HCT116 (cell line): ENCODE measurements around the gene L3HYPDH. TPM values are rescaled to one million over a fixed set of nuclear protein-coding genes. Genes with fewer than 3 reads are reported as not detected.

ENCODE experiments used
- ATAC-seq: fragments of 200-7000 bp; cut with Tn5 transposase; 2 replicates; pipeline ENCODE4 v1.9.1; 2020; ENCODE audit warnings: mild to moderate bottlenecking, moderate library complexity
- BruUV-seq: library from RNA; stranded (reverse); fragments of 400-500 nt; replicated peaks from 2 replicates; lab custom pipeline; 2021; lab: Mats Ljungman, UMichigan
- CTCF ChIA-PET: fragments of 300-600 bp; sonication (Branson Sonifier 250); formaldehyde crosslinking; loops from one replicate; lab custom pipeline; 2021; ENCODE audit warnings: antibody characterized with exemption; lab: Charles Lee
- POLR2A ChIA-PET: fragments of 300-600, 350-600 bp; sonication (Branson Sonifier 250); formaldehyde crosslinking; loops from one replicate; lab custom pipeline; 2021; ENCODE audit warnings: antibody characterized with exemption; lab: Charles Lee
- RAD21 ChIA-PET, 2 experiments: fragments of 300-600 bp; sonication (Branson Sonifier 250); formaldehyde crosslinking; loops; one replicate each; lab custom pipeline; 2023; ENCODE audit warnings: low total read pairs in 2 of 2; ENCODE audit not compliant: uncharacterized antibody in 2 of 2, unreplicated experiment in 2 of 2, low non-redundant PET in 1 of 2; lab: Charles Lee
- DNase-seq: peaks from one replicate; pipeline ENCODE4 v3.0.0-alpha.2; 2010; ENCODE audit warnings: low read depth, low spot score
- H2AFZ ChIP-seq: fragments of 200-600 bp; shearing (Covaris generic), sonication (generic); 2 replicates; pipeline ENCODE4 v1.6.1; 2017; ENCODE audit warnings: low read depth, mixed run types, mixed read lengths, antibody characterized with exemption, low read length; ENCODE audit not compliant: poor library complexity, severe bottlenecking
- H3K27ac ChIP-seq: 2 replicates; pipeline ENCODE4 v1.5.1; 2012; ENCODE audit warnings: low read depth, low read length
- H3K27me3 ChIP-seq: fragments of 200-600 bp; sonication (generic); 2 replicates; pipeline ENCODE4 v1.6.1; 2016; ENCODE audit warnings: mixed run types, low read length, mixed read lengths; ENCODE audit not compliant: insufficient read depth
- H3K36me3 ChIP-seq, 2 experiments: fragments of 200-500 bp in 1 of 2; fragments of 200-600 bp in 1 of 2; sonication (Bioruptor generic) in 1 of 2; sonication (generic) in 1 of 2; 2 replicates each; pipeline versions ENCODE4 v1.5.1 to v1.6.1; 2014 to 2016; ENCODE audit warnings: low read length in 2 of 2, inconsistent platforms in 1 of 2, mixed read lengths in 1 of 2, mixed run types in 1 of 2; ENCODE audit not compliant: insufficient read depth in 2 of 2, control insufficient read depth in 1 of 2
- H3K4me1 ChIP-seq, 2 experiments: fragments of 200-600 bp in 1 of 2; sonication (generic) in 1 of 2; 2 replicates each; pipeline versions ENCODE4 v1.5.1 to v1.6.1; 2012 to 2017; ENCODE audit warnings: low read length in 2 of 2, inconsistent platforms in 1 of 2, mild to moderate bottlenecking in 1 of 2, mixed read lengths in 1 of 2, mixed run types in 1 of 2, moderate library complexity in 1 of 2; ENCODE audit not compliant: insufficient read depth in 2 of 2, control insufficient read depth in 1 of 2
- H3K4me2 ChIP-seq: fragments of 200-600 bp; sonication (generic); 2 replicates; pipeline ENCODE4 v1.6.1; 2017; ENCODE audit warnings: mixed run types, low read length, mixed read lengths
- H3K4me3 ChIP-seq, 2 experiments: fragments of 200-600 bp in 1 of 2; sonication (generic) in 1 of 2; replicated peaks in 1 of 2; 2 replicates each; pipeline ENCODE4 v1.5.1; 2011 to 2016; ENCODE audit warnings: low read length in 2 of 2, control low read depth in 1 of 2, low read depth in 1 of 2, mild to moderate bottlenecking in 1 of 2, mixed read lengths in 1 of 2, mixed run types in 1 of 2
- H3K79me2 ChIP-seq: fragments of 200-600 bp; sonication (generic); 2 replicates; pipeline ENCODE4 v1.6.1; 2017; ENCODE audit warnings: mild to moderate bottlenecking, mixed run types, low read length, moderate library complexity, mixed read lengths; ENCODE audit not compliant: insufficient read depth
- H3K9ac ChIP-seq: fragments of 200-600 bp; sonication (generic); 2 replicates; pipeline ENCODE4 v1.6.1; 2016; ENCODE audit warnings: low read length, mixed read lengths
- H3K9me2 ChIP-seq: fragments of 200-600 bp; sonication (generic), shearing (Covaris generic); 2 replicates; pipeline ENCODE4 v1.6.1; 2017; ENCODE audit warnings: mixed run types, mild to moderate bottlenecking, moderate library complexity; ENCODE audit not compliant: insufficient read depth
- H3K9me3 ChIP-seq, 2 experiments: fragments of 200-500 bp in 1 of 2; fragments of 200-600 bp in 1 of 2; sonication (Bioruptor generic) in 1 of 2; sonication (generic) in 1 of 2; 2 replicates each; pipeline ENCODE4 v1.6.1; 2014 to 2017; ENCODE audit warnings: low read length in 2 of 2, mixed read lengths in 2 of 2, inconsistent platforms in 1 of 2, low read depth in 1 of 2, mild to moderate bottlenecking in 1 of 2, mixed run types in 1 of 2, moderate library complexity in 1 of 2; ENCODE audit not compliant: control insufficient read depth in 1 of 2, insufficient read depth in 1 of 2
- H4K20me1 ChIP-seq: fragments of 200-600 bp; sonication (generic), shearing (Covaris generic); 2 replicates; pipeline ENCODE4 v1.6.1; 2017; ENCODE audit warnings: mixed run types, mild to moderate bottlenecking, moderate library complexity; ENCODE audit not compliant: insufficient read depth
- CTCF ChIP-seq, 3 experiments: fragments of 200-600 bp in 1 of 3; sonication (generic) in 1 of 3; IDR thresholded peaks in 2 of 3; conservative IDR thresholded peaks in 1 of 3; 2 replicates each; pipeline ENCODE4 v1.5.1; 2012 to 2017; ENCODE audit warnings: low read depth in 2 of 3, low read length in 2 of 3, antibody characterized with exemption in 1 of 3, borderline replicate concordance in 1 of 3, control low read depth in 1 of 3, mild to moderate bottlenecking in 1 of 3, mixed read lengths in 1 of 3, mixed run types in 1 of 3, moderate library complexity in 1 of 3; ENCODE audit not compliant: insufficient read depth in 1 of 3
- FOSL1 ChIP-seq: IDR thresholded peaks from 2 replicates; pipeline ENCODE4 v1.6.1; 2012; ENCODE audit warnings: low read depth
- POLR2A ChIP-seq: IDR thresholded peaks from 2 replicates; pipeline ENCODE4 v1.7.0; 2011; ENCODE audit warnings: borderline replicate concordance; ENCODE audit not compliant: insufficient read depth, insufficient read length; ENCODE audit errors: extremely low read depth
- RAD21 ChIP-seq: IDR thresholded peaks from 2 replicates; pipeline ENCODE4 v1.6.1; 2012; ENCODE audit warnings: low read depth, mild to moderate bottlenecking
- SRF ChIP-seq: IDR thresholded peaks from 2 replicates; pipeline ENCODE4 v1.6.1; 2012; ENCODE audit warnings: low read depth
- TCF7L2 ChIP-seq: IDR thresholded peaks from 2 replicates; pipeline ENCODE4 v1.7.0; 2011; ENCODE audit warnings: borderline replicate concordance, inconsistent platforms; ENCODE audit not compliant: insufficient read depth, insufficient read length; ENCODE audit errors: extremely low read depth
- YY1 ChIP-seq: IDR thresholded peaks from 2 replicates; pipeline ENCODE4 v1.6.1; 2011; ENCODE audit warnings: low read length, low read depth, moderate library complexity, mild to moderate bottlenecking; ENCODE audit not compliant: insufficient replicate concordance; ENCODE audit errors: extremely low read depth
- ZBTB33 ChIP-seq: IDR thresholded peaks from 2 replicates; pipeline ENCODE4 v1.6.1; 2011; ENCODE audit warnings: mild to moderate bottlenecking, low read length, moderate library complexity; ENCODE audit not compliant: insufficient replicate concordance; ENCODE audit errors: extremely low read depth
- intact Hi-C: fragments of 100-400 bp; cut with micrococcal nuclease; formaldehyde crosslinking; loops from 2 replicates; pipeline ENCODE4 v1.10.0; 2022
- total RNA-seq: library from RNA; stranded (reverse); gene quantifications from one replicate; pipeline ENCODE4 v1.2.1, GENCODE V29; 2021; ENCODE audit not compliant: unreplicated experiment

L3HYPDH gene
- total RNA-seq, 1 experiment from 2014 or later, result 19.5 TPM

DNA sequence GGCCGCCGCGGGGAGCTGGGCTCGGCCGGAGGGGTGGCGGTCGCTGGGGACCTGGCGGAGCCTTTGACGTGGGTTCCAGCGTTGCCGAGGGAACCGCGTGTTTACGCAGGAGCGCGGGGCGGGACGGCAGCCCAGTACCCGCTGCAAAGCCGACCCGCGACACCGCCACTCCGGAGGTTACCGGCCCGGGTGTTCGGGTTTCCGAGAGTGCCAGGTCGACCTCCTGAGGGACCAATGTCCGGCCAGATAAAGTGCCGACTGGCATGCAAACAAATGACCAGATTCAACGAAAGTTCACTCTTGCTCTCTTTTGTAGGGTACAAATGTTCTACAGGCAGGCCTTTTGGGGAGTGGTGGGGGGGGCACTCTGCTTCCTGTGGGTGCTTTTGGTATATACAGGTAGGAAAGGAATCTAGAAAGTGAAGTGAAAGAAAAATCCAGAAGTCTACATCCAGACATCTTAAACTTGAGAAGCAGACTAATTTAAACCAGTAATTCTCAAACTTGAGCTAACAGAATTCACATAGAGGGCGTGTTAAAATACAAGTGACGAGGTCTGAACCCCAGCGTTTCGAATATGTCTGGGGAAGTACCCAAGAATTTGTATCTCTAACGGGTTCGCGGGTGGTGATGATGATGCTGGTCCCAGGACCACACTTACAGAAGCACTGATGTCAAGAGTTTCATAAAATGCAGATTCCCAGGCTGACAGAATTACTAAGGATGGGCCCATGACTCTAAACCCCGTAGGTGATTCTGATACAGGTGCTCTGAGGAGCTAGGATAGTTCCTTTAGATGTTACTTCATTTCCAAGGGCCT, 18.7 kb downstream of the L3HYPDH start, which contains the start of gene GPR135:
Gene GPR135 (minus strand): TSS at position 65 of the 820 bp plus-strand sequence. CDS start 154 bp downstream, outside the sequence.
- no peak within 1 kb of the TSS for H3K4me3 ChIP-seq
- no peak for ATAC-seq
- CTCF ChIA-PET, result no interaction called here

More for the DNA sequence above, 18.7 kb downstream of the L3HYPDH start, which contains the start of gene GPR135:
- Histone ChIP-seq H3K4me2 (no peak within 1 kb of the TSS), H3K9ac (no peak within 1 kb of the TSS), H3K79me2 (no peaks in the 10 kb centered on the region), H3K9me3 (no peaks in the 10 kb centered on the region), H3K9me2 (no peaks in the 10 kb centered on the region), H2AFZ (no peak within 1 kb of the TSS), H4K20me1 (no peaks in the 10 kb centered on the region)
- RAD21 ChIA-PET, result no interaction called here
- no peak for DNase-seq
- POLR2A ChIA-PET, result no interaction called here
- intact Hi-C loops, result no loop called here
- BruUV-seq, result no TSS peak
- TF ChIP-seq FOSL1 (no peak), CTCF (IDR thresholded peaks at IDR 0.05 in 2 of 3, conservative IDR thresholded peaks at IDR 0.05 in 1 of 3; ENCODE audit: borderline replicate concordance in 1 of 3, insufficient read depth in 1 of 3, low read depth in 2 of 3, low read length in 2 of 3) (no peak), SRF (no peak), RAD21 (no peak), YY1 (no peak), ZBTB33 (no peak), POLR2A (no peak), TCF7L2 (no peak)
- TF ChIP-seq, all 23 proteins: peak for 0
- Histone ChIP-seq H3K4me1 (no peaks in the 10 kb centered on the region), H3K36me3 (peaks cover 2 to 10% of the 10 kb centered on the region in 2 experiments; a peak in 1 of 4 replicates), H3K27ac (no peak within 1 kb of the TSS), H3K27me3 (no peaks in the 10 kb centered on the region)
